GM23338 (cell line): ENCODE measurements around the gene CCT2. TPM values are rescaled to one million over a fixed set of nuclear protein-coding genes. Genes with fewer than 3 reads are reported as not detected.

ENCODE experiments used
- ATAC-seq: fragments of 200-7000 bp; cut with Tn5 transposase; 3 replicates; pipeline ENCODE4 v1.9.1; 2020
- DNase-seq: peaks from one replicate; pipeline ENCODE4 v3.0.0-alpha.2; 2015; ENCODE audit warnings: low spot score
- H2AFZ ChIP-seq: fragments of 200-600 bp; sonication (generic); 2 replicates; pipeline ENCODE4 v1.8.0; 2016; ENCODE audit warnings: antibody characterized with exemption, mild to moderate bottlenecking, moderate library complexity
- H3F3A ChIP-seq: fragments of 200-600 bp; sonication (generic); replicated peaks from 2 replicates; pipeline ENCODE4 v1.8.0; 2017; ENCODE audit warnings: antibody characterized with exemption, mixed run types, low read depth
- H3K27ac ChIP-seq: fragments of 200-600 bp; sonication (generic); 2 replicates; pipeline ENCODE4 v1.6.1; 2016; ENCODE audit warnings: low read depth
- H3K27me3 ChIP-seq: fragments of 200-600 bp; sonication (generic); 2 replicates; pipeline ENCODE4 v1.8.0; 2016; ENCODE audit warnings: mild to moderate bottlenecking, mixed run types, moderate library complexity; ENCODE audit not compliant: insufficient read depth
- H3K36me3 ChIP-seq: fragments of 200-600 bp; sonication (generic); 2 replicates; pipeline ENCODE4 v1.8.0; 2016; ENCODE audit warnings: mild to moderate bottlenecking; ENCODE audit not compliant: insufficient read depth
- H3K4me1 ChIP-seq: fragments of 200-600 bp; sonication (generic); 2 replicates; pipeline ENCODE4 v1.8.0; 2016; ENCODE audit warnings: mild to moderate bottlenecking, moderate library complexity; ENCODE audit not compliant: insufficient read depth
- H3K4me2 ChIP-seq: fragments of 200-600 bp; sonication (generic); 2 replicates; pipeline ENCODE4 v1.7.1; 2017; ENCODE audit warnings: mixed run types
- H3K4me3 ChIP-seq: fragments of 200-600 bp; sonication (generic); 2 replicates; pipeline ENCODE4 v1.6.1; 2016; ENCODE audit warnings: mixed run types
- H3K79me2 ChIP-seq: fragments of 200-600 bp; sonication (generic); replicated peaks from 2 replicates; pipeline ENCODE4 v1.8.0; 2017; ENCODE audit warnings: mild to moderate bottlenecking; ENCODE audit not compliant: insufficient read depth
- H3K9me2 ChIP-seq: fragments of 200-600 bp; sonication (generic); 2 replicates; pipeline ENCODE4 v1.8.0; 2017; ENCODE audit not compliant: insufficient read depth
- H4K20me1 ChIP-seq: fragments of 200-600 bp; sonication (generic); replicated peaks from 2 replicates; pipeline ENCODE4 v1.8.0; 2017; ENCODE audit warnings: mild to moderate bottlenecking; ENCODE audit not compliant: insufficient read depth
- H3K27ac Mint-ChIP-seq: 2 replicates; pipeline ENCODE4 v1.8.0; 2020; ENCODE audit warnings: inconsistent platforms, mild to moderate bottlenecking, moderate library complexity, mixed read lengths
- H3K27me3 Mint-ChIP-seq: 3 replicates; pipeline ENCODE4 v1.8.0; 2022; ENCODE audit warnings: low read depth, mild to moderate bottlenecking, moderate library complexity, mixed read lengths, inconsistent platforms; ENCODE audit not compliant: insufficient read depth, poor library complexity
- H3K36me3 Mint-ChIP-seq: 3 replicates; pipeline ENCODE4 v1.8.0; 2021; ENCODE audit warnings: low read depth, mild to moderate bottlenecking, inconsistent platforms, moderate library complexity, mixed read lengths
- H3K4me1 Mint-ChIP-seq: 3 replicates; pipeline ENCODE4 v1.8.0; 2020; ENCODE audit warnings: mild to moderate bottlenecking, inconsistent platforms, mixed read lengths
- H3K4me3 Mint-ChIP-seq: 3 replicates; pipeline ENCODE4 v1.8.0; 2021; ENCODE audit warnings: moderate library complexity, mild to moderate bottlenecking, inconsistent platforms, mixed read lengths
- H3K9me3 Mint-ChIP-seq: 3 replicates; pipeline ENCODE4 v1.8.0; 2020; ENCODE audit warnings: moderate library complexity, mild to moderate bottlenecking, inconsistent platforms, mixed read lengths
- CREB1 ChIP-seq: fragments of 250-450 bp; sonication (Bioruptor Pico); IDR thresholded peaks from 2 replicates; pipeline ENCODE4 v1.5.0; 2020; ENCODE audit warnings: low read depth, mild to moderate bottlenecking, moderate library complexity
- CTCF ChIP-seq, 2 experiments: fragments of 200-600 bp in 1 of 2; sonication (generic) in 1 of 2; conservative IDR thresholded peaks; 2 replicates each; pipeline versions ENCODE4 v1.5.1 to v1.6.1; 2016 to 2017; ENCODE audit warnings: antibody characterized with exemption in 2 of 2, low read depth in 2 of 2, mild to moderate bottlenecking in 2 of 2, moderate library complexity in 1 of 2
- ETS1 ChIP-seq: IDR thresholded peaks from 2 replicates; pipeline ENCODE4 v1.6.1; 2016; ENCODE audit warnings: antibody characterized with exemption
- EZH2 ChIP-seq: fragments of 200-600 bp; sonication (generic); IDR thresholded peaks from one replicate; pipeline ENCODE4 v1.8.0; 2017; ENCODE audit warnings: antibody characterized with exemption, mild to moderate bottlenecking, low read depth; ENCODE audit not compliant: unreplicated experiment
- EZH2phosphoT487 ChIP-seq: fragments of 200-600 bp; sonication (generic); IDR thresholded peaks from one replicate; pipeline ENCODE4 v1.8.1; 2018; ENCODE audit warnings: antibody characterized with exemption; ENCODE audit not compliant: unreplicated experiment
- JUNB ChIP-seq: IDR thresholded peaks from one replicate; pipeline ENCODE4 v1.6.1; 2016; ENCODE audit warnings: antibody characterized with exemption; ENCODE audit not compliant: unreplicated experiment
- NANOG ChIP-seq: IDR thresholded peaks from 2 replicates; pipeline ENCODE4 v1.6.1; 2016; ENCODE audit warnings: antibody characterized with exemption, borderline replicate concordance
- POLR2AphosphoS5 ChIP-seq: IDR thresholded peaks from 2 replicates; pipeline ENCODE4 v1.6.1; 2016; ENCODE audit warnings: antibody characterized with exemption, low read depth
- REST ChIP-seq: IDR thresholded peaks from one replicate; pipeline ENCODE4 v1.6.1; 2018; ENCODE audit warnings: antibody characterized with exemption; ENCODE audit not compliant: unreplicated experiment
- STAT1 ChIP-seq: IDR thresholded peaks from one replicate; pipeline ENCODE4 v1.6.1; 2016; ENCODE audit warnings: antibody characterized with exemption; ENCODE audit not compliant: unreplicated experiment
- ZNF114 ChIP-seq: fragments of 250-450 bp; sonication (Bioruptor Pico); IDR thresholded peaks from 2 replicates; pipeline ENCODE4 v1.5.0; 2020; ENCODE audit warnings: mild to moderate bottlenecking, moderate library complexity
- ZNF331 ChIP-seq: fragments of 250-450 bp; sonication (Bioruptor Pico); IDR thresholded peaks from 2 replicates; pipeline ENCODE4 v1.5.0; 2020; ENCODE audit warnings: low read depth, mild to moderate bottlenecking, moderate library complexity
- polyA plus RNA-seq: library from polyadenylated mRNA; unstranded; fragments of >200 nt; fragmentation: Nextera tagmentation; extraction: Ambion mirVana; gene quantifications from 2 replicates; pipeline ENCODE4 v1.2.1, GENCODE V29; 2016
- total RNA-seq: library from RNA; depleted of rRNA; stranded (reverse); fragments of >200 nt; shearing (Covaris generic); gene quantifications from 2 replicates; pipeline ENCODE4 v1.2.3, GENCODE V29; 2014

Gene CCT2
- total and polyA plus RNA-seq, 2 experiments from 2014 or later, result 434 to 778 TPM

GRCh38 chr12:69555461-69555860, 29.8 kb upstream of the CCT2 start:
- peaks cover 3% of the 10 kb centered on the region; the same call in 1 of the 2 replicates for H4K20me1 ChIP-seq

More at GRCh38 chr12:69555461-69555860, 29.8 kb upstream of the CCT2 start:
- DNase-seq (no peak), ATAC-seq (no peak)
- no peaks in the 10 kb centered on the region for H3K36me3 ChIP-seq
- no peaks in the 10 kb centered on the region for H3K4me1 ChIP-seq
- H3K27ac ChIP-seq, result no peak overlapping the region
- H3K79me2 ChIP-seq, result peaks cover 30% of the 10 kb centered on the region
- no peaks in the 10 kb centered on the region for H3K9me2 ChIP-seq
- H3K4me3 Mint-ChIP-seq, result no peak overlapping the region
- H3K4me1 Mint-ChIP-seq, result no peaks in the 10 kb centered on the region
- H3K36me3 Mint-ChIP-seq, result no peaks in the 10 kb centered on the region
- H3K27me3 ChIP-seq, result no peaks in the 10 kb centered on the region
- H3F3A ChIP-seq, result no peaks in the 10 kb centered on the region
- H3K4me3 ChIP-seq, result no peak overlapping the region
- H3K27ac Mint-ChIP-seq, result no peak overlapping the region
- no peaks in the 10 kb centered on the region for H3K27me3 Mint-ChIP-seq
- H3K4me2 ChIP-seq, result no peak overlapping the region
- TF ChIP-seq EZH2, result no peak
- no peak for TF ChIP-seq NANOG
- TF ChIP-seq REST, result no peak
- no peak for TF ChIP-seq ETS1
- TF ChIP-seq JUNB, result no peak
- no peak for TF ChIP-seq EZH2phosphoT487
- TF ChIP-seq CREB1 (CRISPR knock-in tag), result no peak
- no peak for TF ChIP-seq STAT1
- no peak for TF ChIP-seq ZNF331 (CRISPR knock-in tag)
- no peak for TF ChIP-seq POLR2AphosphoS5
- no peak for TF ChIP-seq ZNF114 (CRISPR knock-in tag)
- no peak for TF ChIP-seq CTCF (conservative IDR thresholded peaks at IDR 0.05; ENCODE audit: low read depth in 2 of 2)
- H3K9me3 Mint-ChIP-seq, result no peaks in the 10 kb centered on the region
- H2AFZ ChIP-seq, result no peak overlapping the region
